ENCODE measurements around the gene GVQW3.
"Not testable (repeated sequence)": the region's sequence is repeated elsewhere in the genome, so short reads cannot be mapped to it uniquely, and the experiment has no call there.

The GVQW3 gene

DNA sequence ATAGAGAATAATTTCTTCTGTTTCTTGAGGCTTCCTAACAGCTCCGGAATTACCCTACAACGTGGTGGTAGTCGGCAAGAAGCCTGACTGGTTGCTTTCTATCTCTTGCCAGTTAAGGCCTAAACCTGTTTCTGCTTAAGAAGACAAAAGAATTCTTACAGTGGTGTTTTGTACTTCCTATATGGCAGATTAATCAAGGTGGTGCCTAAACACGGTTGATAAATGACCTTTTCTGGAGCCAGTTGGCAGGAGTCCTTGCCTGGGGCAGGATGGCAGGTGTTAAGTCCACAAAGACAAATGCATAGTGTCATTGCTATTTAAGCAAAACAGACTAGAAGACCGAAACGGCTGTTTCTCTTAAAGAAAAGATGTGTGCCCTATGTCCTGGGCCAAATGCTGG is 9.9 kb downstream of the GVQW3 start:
- peak; percentile 56 for DNase-seq

DNA sequence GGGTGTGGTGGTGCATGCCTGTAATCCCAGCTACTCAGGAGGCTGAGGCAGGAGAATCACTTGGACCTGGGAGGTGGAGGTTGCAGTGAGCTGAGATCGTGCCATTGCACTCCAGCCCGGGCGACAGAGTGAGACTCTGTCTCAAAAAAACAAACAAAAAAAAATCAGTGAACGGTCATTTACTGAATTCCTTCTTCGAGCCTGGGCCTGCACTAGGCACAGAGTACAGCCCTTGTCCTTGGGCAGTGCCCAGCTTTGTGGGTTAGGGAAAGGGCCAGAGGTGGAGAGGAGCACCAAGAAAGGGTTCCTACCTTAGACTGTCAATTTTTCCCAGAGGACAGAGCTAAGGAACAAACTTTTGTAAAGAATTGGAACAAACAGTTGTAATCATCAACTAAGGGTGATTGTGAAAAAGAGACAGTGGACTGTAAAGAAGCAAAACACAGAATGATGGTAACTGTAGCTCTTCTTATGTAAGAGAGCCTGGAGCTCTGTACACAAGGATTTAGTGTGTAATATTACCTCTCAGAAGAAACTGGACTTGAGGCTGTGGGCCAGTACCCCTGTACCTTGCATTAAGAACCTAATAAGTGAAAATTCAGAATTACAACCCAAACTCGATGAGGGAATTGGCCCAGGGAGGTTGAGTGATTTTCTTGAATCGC is 10.8 kb downstream of the GVQW3 start:
- DNase-seq: no peak

DNA sequence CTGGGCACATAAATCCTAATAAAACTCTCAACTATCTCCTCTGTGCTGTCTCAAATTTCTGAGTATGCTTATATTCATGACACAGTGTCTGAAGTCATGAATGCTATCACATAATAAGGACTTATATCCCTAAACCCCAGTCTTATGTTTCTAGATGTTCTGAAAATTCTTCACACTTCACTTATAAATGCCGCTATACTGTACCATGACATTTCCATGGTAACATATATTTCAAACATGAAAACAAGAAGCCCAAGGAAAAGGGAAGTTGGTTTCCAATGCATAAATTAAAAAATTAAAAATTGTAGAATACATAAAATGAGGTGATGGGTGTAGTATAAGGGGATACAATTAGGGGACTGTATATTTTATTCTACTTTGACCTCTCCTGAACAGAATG is 11.7 kb downstream of the GVQW3 start:
- no peak for DNase-seq

DNA sequence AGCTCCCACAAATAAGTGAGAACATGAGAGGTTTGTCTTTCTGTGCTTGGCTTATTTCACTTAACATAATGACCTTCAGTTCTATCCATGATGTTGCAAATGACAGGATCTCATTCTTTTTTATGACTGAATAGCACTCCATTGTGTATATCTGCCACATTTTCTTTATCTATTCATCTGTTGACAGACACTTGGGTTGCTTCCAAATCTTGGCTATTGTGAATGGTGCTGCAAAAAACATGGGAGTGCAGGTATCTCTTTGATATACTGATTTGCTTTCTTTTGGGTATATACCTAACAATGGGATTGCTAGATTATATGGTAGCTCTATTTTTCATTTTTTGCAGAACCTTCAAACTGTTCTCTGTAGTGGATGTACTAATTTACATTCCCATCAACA is 13.3 kb downstream of the GVQW3 start:
- no peak for DNase-seq

DNA sequence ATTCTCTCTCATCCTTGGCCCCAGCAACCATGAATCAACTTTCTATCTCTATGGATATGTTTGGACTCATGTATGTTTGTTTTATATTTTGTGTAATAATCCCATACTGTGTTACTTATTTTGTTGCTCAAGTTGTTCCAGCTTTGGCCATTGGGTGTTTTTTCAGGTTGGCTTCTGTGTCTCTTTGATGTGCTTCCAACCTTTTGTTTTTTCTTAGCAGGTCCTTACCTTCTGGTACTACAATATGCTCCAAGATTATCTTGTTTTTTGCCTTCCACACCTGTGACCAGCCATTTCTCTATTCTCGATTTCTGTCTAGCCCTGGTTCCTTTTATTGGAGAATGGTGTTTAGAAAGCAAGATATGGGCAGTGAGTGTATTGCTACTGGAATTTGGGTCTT is 14.2 kb downstream of the GVQW3 start:
- DNase-seq: no peak

DNA sequence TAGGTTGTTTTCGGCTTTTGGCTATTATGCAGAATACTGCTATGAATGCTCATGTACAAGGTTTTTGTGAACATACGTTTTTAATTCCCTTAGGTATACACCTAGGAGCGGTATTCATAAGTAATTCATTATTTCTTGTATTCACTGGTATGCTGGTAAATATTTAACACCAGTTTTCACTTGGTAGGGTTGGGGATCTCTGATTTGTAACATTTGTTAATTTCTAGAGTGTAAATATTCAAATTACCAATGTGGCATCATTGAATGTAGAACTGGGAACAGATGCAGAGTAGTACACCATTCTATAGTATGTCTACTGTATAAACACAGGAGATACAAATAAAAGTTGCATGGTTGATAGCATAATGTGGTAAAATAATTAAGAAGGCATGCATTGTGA is 16.3 kb downstream of the GVQW3 start:
- DNase-seq: no peak

DNA sequence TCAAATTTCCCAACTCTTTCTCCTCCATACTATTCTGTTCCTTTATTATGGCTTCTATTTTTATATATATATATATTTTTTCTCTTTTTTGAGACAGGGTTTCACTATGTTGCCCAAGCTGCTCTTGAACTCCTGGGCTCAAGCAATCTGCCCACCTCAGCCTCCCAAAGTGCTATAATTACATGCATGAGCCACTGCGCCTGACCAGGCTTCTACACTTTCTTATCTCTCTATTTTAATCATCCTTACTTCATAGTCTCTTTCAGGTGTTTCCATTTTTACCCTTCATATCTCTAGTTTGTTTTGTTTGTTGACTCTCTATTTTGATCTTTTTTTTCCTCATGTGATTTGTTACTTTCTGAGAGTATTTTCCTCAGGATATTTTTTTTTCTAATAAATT is 19.8 kb downstream of the GVQW3 start:
- no peak for DNase-seq

DNA sequence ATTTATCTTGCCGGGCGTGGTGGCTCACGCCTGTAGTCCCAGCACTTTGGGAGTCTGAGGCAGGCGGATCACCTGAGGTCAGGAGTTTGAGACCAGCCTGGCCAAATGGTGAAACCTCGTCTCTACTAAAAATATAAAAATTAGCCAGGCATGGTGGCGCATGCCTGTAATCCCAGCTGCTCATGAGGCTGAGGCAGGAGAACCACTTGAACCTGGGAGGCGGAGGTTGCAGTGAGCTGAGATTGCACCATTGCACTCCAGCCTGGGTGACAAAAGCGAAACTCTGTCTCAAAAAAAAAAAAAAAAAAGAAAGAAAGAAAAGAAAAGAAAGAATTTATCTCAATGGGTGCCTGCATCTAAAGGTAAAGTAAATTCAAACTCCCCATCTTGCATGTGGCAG is 20.4 kb downstream of the GVQW3 start:
- not testable (repeated sequence) for DNase-seq

DNA sequence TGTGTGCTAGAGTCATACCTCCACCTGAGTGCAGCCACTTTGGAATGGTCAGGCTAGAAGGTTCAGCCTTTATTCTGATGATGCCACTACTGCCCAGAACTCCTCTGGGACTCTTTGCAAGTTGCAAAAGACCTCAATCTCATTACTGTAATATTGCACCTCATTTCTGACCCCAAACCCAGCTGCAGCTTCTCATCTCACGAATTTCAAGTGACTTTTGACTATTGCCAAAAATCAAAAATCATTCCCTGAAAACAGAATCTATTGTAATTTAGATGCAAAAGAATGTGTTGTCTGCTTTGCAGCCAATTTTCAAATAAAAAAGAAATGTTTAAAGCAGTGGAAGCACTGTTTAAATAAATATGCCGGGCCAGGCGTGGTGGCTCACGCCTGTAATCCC is 25.2 kb downstream of the GVQW3 start:
- no peak for DNase-seq

DNA sequence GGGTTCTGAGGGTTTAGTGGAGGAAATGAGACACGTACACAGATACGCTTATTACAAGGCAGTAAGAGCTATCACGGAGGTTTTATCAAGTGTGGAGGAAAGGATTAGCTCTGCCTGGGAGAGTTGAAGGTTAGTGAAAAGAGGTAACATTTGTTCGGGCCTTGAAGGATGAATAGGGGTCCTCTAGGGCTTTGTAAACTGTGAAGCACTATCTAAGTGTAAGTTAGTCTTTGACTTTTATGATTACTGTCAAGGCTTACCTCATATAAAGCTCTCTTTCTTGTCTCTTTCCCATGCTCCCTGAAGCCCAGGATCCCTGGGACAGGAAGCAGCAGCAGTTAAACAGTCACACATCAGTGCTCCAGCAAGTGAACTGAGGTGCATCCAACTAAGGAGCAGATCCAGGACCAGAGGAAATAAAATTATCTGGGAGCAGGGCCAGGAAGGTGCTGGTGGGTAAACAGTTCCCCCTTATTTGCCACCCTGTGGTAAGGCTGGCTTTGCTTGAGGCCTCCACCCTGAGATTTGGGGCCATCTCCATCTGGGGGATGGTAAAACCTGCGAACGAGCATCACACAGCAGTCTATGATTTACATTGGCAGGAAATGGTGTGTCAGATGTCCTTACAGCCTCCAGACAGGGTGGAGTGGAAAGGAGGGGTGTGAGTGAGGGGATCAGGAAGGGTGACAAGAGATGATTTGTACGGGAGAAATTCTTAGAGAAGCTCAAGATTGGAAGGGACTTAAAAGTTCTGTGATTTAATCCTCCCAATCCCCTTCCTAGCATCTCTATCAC is 27.2 kb downstream of the GVQW3 start:
- peak; percentile 47 for DNase-seq

DNA sequence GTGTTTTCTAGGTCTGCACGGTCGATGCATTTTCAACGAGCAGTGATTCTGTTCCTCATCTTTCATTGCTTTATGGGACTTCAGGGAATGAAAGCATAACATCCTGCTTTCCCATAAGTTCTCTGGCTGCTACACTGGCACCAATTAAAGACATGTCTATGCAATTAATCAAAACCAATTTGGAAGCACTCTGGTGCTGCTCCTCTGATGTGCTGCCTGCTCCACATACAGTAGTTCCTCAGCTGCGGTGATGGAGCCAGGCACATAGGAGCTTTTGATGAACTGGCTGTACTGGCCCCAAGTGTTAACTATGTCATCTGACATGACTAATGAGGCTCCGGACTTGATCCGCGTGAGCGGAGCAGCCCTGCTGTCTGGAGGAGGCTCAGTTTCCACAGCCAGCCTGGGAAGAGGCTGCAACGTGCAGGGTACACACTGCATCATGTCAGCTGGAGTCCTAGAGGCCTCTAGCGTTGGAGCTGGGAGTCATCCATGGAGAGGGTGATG is 29.8 kb downstream of the GVQW3 start:
- no peak for DNase-seq

DNA sequence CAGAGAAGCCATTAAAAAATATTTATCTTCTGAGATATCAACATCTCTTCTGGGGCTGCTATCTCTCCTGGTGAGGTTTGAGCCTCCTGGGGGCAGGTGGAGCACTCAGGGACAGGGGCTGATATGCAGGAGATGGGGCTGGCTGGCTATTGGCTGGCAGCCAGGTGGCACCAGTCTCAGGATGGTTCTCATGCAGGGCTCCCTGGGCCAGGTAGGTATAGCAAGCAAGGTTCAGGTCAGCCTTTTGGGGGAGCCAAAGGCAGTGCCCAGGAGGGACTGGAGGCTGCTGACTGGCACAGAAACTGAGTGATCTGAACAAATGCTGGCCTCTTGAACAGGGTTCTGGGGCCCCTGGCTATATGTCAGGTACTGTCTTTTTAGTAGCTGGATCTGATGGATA is 34.0 kb downstream of the GVQW3 start:
- DNase-seq: no peak

DNA sequence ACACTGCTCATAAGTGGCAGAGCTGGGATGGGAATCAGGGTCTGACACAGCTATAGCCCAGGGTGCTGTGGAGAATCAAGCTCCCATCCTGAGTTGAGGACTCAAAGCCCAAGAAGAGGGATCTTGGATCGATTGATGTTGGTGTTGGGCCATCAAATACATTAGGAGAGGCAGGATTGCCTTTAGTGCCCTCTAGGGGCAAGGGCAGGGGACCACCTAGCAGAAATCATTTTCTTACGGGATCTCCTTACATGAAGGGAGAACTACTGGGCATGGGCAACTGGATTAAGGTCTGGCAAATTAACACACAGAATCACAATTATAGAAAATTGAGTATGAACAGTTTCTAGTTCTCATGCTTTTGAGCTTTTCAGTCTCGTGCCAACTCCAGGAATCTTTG is 38.8 kb downstream of the GVQW3 start:
- DNase-seq: no peak

DNA sequence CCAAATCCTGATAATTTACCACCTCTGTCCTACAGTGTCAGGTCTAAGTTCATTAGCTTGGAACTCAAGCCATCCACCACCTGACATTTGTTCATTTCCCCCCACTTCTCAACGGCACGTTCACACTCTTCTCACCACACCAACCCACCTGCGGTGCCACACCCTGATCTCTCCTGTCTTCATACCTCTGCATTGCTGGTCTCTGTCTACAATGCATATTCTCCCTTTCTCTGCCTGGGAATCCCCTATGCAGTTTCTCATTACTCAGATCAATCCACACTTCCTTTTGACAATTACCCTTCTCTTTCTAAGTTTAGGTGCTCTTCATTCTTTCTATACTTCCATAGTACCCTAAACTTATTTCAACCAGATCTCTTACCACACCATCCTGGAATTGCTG is 43.3 kb downstream of the GVQW3 start:
- no peak for DNase-seq

DNA sequence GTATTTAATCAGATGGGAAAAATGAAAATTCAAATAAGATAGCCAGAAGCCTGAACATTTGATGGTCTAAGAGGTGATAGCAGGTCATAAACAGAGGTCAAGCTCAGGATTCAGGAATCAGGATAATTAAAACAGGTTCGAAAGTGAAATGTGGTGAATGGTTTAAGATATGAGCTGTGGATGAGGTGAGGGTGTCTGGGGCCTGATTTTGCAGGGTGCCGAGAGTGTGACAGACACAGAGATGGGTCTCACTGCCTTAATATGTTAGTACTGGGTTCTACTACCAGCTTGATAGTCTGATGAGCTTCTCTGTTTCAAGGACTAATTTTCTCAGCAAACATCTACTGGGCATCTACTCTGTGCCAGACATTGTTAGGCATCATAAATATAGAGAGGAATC is 43.8 kb downstream of the GVQW3 start:
- DNase-seq: no peak

DNA sequence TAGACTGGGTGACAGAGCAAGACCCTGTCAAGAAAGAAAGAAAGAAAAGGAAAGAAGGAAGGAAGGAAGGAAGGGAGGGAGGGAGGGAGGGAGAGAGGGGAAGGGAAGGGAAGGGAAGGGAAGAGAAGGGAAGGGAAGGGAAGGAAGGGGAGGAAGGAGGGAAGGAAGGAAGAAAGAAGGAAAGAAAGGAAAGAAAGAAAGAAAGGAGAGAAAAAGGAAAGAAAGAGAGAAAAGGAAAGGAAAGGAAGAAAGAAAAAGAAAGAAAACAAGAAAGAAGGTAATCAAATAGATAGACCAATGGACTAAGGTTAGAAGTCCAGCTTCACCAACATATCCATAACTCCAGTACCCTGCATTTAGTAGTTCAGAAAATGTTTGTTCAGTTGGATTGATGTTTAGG is 45.5 kb downstream of the GVQW3 start:
- no peak for DNase-seq

DNA sequence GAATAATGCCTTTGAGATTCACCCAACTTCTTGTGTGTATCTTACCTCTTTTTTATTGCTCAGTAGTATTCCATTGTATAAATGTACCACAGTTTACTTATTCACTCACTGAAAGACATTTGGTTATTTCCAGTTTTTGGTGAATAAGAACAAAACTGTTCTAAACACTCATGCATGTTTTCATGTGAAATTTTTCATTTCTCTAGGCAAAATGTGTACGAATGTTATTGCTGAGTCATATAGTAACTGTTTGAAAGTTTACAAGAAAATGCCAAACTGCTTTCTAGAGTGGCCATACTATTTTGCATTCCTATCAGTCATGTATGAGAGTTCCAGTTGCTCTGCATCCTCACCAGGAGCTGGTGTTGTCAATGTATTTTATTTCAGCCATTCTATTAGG is 54.9 kb downstream of the GVQW3 start:
- DNase-seq: no peak

DNA sequence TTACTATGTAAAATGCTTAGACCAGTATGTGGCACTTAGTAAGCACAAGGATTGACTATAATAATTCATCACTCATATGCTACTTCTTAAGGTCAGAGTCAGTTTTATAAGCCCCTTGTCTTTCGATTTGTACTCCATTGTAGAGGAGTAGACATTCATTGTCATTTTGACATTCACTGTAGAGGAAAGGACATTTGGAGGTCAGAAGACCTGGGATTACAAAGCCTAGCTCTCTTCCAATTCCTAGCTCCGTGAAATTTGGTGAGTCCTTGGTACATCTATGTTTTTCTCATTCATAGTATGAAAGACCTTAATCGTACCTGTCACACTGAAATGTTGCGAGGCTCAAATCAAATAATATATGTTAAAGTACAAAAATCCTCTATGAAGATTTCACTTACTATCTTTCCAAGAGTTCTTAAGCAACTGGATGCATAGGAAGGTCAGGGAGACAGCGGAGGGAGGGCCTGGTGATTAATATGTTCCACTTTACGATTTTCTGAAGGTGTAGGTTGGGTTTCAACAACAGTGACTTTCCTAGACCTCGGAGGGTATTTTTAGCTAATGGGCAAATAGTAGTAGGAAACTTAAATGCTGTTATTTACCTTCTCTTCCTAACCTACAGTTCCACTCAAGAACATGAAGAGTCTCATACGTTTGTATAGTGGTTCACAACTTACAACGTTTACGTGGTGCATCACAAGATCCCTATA is 62.3 kb downstream of the GVQW3 start:
- no peak for DNase-seq

DNA sequence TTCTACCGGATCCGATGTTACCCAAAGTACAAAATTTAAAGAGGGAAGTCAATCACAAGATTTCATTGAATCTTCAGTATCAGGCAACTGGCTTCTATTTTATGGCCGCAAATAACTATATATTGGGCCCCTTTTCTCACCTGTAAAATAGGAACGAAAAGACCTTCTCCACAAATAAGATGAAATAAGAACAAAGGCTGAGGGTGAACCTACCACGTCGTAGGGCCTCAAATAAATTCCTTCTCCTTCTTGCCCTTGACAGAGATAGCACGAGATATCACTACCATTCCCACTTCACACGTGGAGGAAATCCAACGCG is 62.9 kb downstream of the GVQW3 start:
- no peak for DNase-seq

DNA sequence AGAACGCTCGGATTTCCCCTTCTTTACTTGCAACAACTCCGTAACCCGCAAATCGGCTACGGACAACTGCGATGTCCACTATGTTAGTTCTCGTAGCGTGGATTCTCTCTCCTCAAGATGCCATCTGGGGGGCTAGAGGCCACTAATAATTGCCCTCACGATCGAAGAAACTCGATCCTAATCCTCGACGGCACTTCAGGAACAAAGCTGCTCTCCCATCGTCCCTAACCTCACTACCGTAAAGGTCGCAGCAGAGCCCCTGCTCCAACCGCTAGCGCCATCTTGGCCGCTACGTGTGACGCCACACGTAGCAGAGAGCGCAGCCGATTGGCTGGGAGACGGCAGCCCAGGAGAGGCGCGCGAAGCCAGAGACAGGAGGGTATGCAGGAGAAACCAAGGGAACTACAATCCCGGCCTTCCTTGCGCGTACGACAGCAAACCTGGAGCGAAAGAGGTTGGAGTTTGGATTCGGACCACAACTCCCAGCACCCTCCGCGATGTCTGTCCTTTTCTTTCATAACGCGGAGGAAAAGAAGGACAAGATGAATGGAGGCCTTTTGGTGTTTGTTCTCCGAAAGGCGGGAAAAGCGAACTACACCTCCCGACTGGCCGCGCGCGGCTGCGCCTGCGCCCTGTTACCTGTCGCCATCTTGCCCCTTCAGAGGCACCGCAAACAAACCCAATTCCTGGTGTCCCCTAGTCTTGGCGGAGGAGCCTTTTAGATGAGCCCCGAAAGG is 63.4 kb downstream of the GVQW3 start, which contains the start of gene EMSY:
TSS of gene EMSY (plus strand) at position 635 of the 737 bp plus-strand sequence. CDS start 1,921 bp downstream, outside the sequence.
- DNase-seq: peak; percentile 93

DNA sequence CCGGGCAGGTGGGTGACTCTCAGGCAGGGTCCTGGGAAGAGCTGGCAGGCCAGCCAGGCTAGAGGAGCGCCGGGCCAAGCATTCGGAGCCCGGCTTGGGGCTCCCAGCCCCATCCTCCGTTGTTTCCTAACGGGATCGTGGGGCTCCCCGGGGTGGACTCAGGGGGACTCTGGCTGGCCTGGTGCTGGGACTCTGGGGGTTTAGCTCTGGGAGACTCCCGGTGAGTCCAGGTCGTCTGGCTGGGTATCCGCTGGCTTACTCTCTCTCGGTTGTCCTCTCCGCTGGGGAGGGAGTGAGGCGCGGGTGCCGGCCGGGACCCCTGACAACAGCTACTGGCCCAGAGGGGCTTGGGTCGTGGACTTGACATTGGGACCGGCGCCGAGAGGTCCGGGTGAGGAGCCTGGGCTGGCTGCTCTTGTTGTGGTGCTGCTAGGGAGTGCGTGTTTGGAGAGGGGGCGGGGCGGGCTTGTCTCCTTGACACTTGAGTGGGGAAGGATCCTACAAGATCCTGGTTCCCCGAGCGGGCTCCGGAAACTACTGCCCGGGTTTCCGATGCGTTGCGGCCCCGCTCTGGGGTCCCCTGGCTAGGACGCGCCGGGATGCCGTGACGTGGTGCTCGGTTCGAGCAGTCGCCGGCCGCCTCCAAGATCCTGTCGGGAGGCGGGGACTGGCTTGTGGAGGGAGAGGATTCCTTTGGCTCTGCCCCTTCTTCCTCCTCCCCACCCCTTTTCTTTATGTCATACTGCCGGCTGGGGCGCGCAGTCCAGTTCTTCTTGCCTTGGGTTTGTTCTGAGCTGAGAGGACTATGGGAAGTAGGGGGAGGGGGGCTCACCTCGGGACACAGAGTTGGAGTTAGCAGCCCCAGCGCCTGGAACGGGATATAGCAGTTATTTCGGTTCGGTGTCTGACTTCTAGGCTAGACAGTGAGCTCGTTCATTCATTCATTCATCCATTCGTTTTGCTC is 64.3 kb downstream of the GVQW3 start:
- DNase-seq: peak; percentile 19

DNA sequence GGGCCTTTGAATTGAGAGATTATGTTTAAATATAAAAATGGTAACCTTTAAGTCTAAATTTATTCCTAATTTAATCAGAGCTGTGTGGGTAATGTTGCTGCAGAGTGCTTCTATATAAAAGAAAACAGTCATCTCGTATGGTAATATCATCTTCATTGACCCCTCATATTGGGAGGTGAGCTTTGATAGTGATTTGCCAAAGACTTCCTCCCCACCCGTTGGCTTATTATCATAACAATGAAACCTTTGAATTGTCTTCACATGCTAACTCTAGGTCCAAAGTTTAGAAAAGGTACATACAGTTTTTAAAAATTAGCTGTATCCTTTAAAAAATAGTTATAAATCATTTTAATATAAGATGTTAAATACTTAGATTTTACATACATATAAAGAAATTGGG is 67.4 kb downstream of the GVQW3 start:
- no peak for DNase-seq

All from NCI-H2081 treated with DMSO at 0.1 percent for 48 hours (cell line).